SK-N-SH (cell line): ENCODE measurements around the gene COL2A1.

Experiments used
- CHD2 ChIP-seq: fragments of 150-350 bp; IDR thresholded peaks from 2 replicates; pipeline ENCODE4 v1.6.1; 2018; ENCODE audit warnings: low read length; ENCODE audit not compliant: partially characterized antibody
- EP300 ChIP-seq, 2 experiments: IDR thresholded peaks; 2 replicates each; pipeline versions ENCODE4 v1.4.0 to v1.6.1; 2012; ENCODE audit warnings: borderline replicate concordance in 1 of 2, low read depth in 1 of 2, low read length in 1 of 2
- FOXM1 ChIP-seq: IDR thresholded peaks from 2 replicates; pipeline ENCODE4 v1.4.0; 2012; ENCODE audit warnings: low read depth, mild to moderate bottlenecking
- GABPA ChIP-seq: IDR thresholded peaks from 2 replicates; pipeline ENCODE4 v1.4.0; 2012; ENCODE audit warnings: low read depth, mild to moderate bottlenecking
- MXI1 ChIP-seq: IDR thresholded peaks from 2 replicates; pipeline ENCODE4 v1.6.1; 2012; ENCODE audit warnings: mild to moderate bottlenecking, low read depth, low read length, improper control_type of control experiment
- SMC3 ChIP-seq: IDR thresholded peaks from 2 replicates; pipeline ENCODE4 v1.6.1; 2012; ENCODE audit warnings: low read depth, low read length, improper control_type of control experiment
- TF ChIP-seq, protein P1 (sequence below): IDR thresholded peaks from 2 replicates; pipeline ENCODE4 v1.4.0; 2012; ENCODE audit warnings: low read depth, borderline replicate concordance
- TF ChIP-seq, protein P2 (sequence below): fragments of 200-600 bp; sonication (generic); IDR thresholded peaks from 2 replicates; pipeline ENCODE4 v1.6.1; 2017; ENCODE audit warnings: antibody characterized with exemption, mild to moderate bottlenecking, moderate library complexity

DNA sequence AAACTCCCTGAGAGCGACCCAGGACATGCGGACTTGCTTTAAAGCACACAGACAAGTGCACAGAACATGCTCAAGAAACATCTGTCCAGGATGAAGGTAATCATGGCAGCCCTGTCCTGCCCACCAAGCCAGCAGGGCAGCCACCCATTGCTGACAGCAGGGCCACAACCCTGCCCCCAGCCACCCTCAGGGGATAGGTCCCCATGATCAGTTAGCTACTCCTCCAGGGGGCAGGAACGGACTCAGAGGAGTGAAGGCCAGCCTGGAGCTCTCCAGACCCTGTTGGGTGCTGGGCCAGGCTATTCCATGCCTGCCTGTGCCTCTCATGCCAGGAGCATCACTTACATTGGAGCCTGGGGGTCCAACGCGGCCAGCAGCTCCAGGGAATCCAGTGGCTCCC is 25.1 kb downstream of the COL2A1 start:
- TF ChIP-seq SMC3 (no peak), CHD2 (no peak), GABPA (no peak), MXI1 (no peak), EP300 (IDR thresholded peaks at IDR 0.05; ENCODE audit: borderline replicate concordance in 1 of 2, low read depth in 1 of 2, low read length in 1 of 2) (no peak), FOXM1 (no peak)
- TF ChIP-seq, protein P1, sequence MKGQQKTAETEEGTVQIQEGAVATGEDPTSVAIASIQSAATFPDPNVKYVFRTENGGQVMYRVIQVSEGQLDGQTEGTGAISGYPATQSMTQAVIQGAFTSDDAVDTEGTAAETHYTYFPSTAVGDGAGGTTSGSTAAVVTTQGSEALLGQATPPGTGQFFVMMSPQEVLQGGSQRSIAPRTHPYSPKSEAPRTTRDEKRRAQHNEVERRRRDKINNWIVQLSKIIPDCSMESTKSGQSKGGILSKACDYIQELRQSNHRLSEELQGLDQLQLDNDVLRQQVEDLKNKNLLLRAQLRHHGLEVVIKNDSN, result no peak
- TF ChIP-seq, protein P2, sequence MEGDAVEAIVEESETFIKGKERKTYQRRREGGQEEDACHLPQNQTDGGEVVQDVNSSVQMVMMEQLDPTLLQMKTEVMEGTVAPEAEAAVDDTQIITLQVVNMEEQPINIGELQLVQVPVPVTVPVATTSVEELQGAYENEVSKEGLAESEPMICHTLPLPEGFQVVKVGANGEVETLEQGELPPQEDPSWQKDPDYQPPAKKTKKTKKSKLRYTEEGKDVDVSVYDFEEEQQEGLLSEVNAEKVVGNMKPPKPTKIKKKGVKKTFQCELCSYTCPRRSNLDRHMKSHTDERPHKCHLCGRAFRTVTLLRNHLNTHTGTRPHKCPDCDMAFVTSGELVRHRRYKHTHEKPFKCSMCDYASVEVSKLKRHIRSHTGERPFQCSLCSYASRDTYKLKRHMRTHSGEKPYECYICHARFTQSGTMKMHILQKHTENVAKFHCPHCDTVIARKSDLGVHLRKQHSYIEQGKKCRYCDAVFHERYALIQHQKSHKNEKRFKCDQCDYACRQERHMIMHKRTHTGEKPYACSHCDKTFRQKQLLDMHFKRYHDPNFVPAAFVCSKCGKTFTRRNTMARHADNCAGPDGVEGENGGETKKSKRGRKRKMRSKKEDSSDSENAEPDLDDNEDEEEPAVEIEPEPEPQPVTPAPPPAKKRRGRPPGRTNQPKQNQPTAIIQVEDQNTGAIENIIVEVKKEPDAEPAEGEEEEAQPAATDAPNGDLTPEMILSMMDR, result no peak
